Stimulated activated CD4-positive, alpha-beta T cell treated with anti-CD3 and anti-CD28 coated beads, TNF-alpha, amount 100 ng/mL, for 1 hour (primary cell): ENCODE measurements around the gene DZANK1.
"Not testable (repeated sequence)": the region's sequence is repeated elsewhere in the genome, so short reads cannot be mapped to it uniquely, and the experiment has no call there.

ENCODE experiments used
- DNase-seq, 3 donors: peaks; one replicate each; pipeline ENCODE4 v3.0.0-alpha.2; 2020; ENCODE audit warnings: low read depth in 3 of 3, low spot score in 1 of 3

Gene DZANK1

DNA sequence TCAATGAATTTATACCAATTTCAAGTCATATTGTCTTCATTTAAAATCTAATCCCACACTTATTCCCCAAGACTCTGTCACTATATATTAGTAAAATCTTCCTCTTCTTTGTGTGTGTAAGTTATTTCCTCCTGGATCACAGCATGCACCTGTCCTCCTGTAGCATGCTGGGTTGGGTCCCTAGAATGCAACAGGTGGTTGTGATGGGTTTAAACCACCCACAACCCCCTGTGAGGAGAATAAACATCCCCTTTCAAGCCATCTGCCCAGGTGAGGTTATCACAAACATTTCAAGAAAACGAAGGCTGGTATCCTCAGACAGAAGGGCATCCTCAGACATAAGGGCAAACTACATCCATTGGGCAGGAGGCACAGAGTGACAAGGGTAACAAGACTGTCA, 26.4 kb downstream of the DZANK1 start:
- DNase-seq = no peak

DNA sequence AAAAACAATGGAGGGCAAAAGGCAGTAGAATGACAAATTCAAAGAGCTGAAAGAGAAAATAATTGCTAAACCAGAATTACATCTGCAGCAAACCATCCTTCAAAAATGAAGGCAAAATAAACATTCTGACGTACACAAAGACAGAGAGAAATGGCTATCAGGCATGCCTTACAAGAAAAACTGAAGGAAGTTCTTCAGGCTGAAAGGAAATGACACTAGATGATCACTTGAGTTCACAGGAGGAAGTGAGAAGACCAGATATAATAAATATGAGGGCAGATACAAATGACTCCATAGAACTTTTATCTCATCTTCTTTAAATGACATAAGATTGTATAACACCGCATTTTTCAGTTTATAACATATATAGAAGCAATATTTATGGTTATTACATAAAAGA, 30.0 kb downstream of the DZANK1 start:
- DNase-seq = no peak

GRCh38 chr20:18431206-18431605, 35.6 kb downstream of the DZANK1 start:
- no peak for DNase-seq

GRCh38 chr20:18430172-18430826, 36.5 kb downstream of the DZANK1 start:
- DNase-seq = no peak

GRCh38 chr20:18428490-18429173, 38.2 kb downstream of the DZANK1 start:
- no peak for DNase-seq

DNA sequence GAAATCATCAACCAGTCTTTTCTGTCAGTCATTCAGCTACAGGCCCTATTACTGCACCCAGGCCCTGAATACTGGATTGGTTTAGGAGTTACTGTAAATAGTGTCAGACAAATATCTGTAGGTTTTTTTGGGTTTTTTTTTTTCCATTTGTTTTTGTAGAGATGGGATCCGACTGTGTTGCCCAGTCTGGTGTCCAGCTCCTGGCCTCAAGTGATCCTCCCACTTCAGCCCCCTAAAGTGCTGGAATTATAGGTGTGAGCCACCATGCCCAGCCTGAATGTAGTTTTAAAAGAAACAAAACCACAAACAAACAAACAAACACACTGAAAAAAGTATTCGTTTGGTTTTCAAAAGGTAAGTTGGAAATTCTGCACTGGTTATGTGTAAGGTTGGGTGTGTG, 39.6 kb downstream of the DZANK1 start:
- DNase-seq = no peak

- DNase-seq = no peak
These were observed 45.2 kb downstream of the DZANK1 start for GRCh38 chr20:18421608-18422007.

- DNase-seq = no peak
These were observed 50.3 kb downstream of the DZANK1 start for GRCh38 chr20:18416486-18416885.

DNA sequence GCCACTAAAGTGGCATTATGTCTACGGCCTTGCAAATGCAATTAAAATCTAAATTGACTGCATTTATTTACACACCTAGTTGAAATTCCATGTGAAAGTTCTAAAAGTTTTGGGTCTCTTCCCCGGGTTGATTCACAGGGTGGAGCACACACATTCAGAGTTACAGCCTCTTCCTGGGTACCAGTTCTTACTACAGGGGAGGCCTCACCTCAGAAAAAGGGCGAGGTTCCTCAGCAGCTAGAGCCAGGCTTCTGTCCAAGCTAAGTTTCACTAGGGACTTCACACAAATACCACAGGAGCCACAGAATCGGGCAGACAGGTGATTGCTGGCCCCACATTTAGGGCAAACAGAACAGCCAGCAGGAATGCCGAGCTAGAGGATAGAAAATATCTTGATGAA, 52.7 kb downstream of the DZANK1 start:
- no peak for DNase-seq

DNA sequence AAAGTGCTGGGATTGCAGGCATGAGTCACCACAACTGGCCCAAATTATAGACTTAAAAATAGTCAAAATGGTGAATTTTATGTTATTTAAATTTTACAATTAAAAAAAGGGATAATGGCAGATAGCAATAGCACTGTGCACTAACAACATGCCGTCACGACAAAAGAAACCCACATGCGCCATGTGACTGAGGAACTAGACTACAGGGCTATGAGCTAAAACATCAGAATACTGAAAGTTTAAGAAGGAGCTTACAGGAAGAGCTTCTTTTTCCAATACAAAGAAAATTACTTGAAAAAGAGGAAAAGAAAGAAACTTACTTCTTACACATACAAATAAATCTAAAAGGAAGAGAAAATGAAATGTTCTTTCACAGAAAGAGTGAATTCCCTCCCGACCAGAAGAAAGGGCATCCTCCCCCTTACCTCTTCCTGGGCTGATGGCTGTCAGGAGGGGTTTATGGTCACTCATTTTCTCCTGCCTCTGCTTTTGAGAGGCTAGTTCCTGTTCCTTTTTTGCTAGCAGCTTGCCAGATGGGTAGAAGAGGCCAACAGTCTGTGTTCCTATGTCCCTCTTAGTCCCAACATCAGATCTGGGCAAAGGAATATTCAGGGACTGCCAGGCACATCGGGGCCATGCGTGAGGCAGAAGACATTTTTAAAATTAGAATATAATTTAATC, 54.5 kb downstream of the DZANK1 start:
- no peak for DNase-seq

- DNase-seq = no peak
These were observed 61.0 kb downstream of the DZANK1 start for GRCh38 chr20:18405826-18406225.

DNA sequence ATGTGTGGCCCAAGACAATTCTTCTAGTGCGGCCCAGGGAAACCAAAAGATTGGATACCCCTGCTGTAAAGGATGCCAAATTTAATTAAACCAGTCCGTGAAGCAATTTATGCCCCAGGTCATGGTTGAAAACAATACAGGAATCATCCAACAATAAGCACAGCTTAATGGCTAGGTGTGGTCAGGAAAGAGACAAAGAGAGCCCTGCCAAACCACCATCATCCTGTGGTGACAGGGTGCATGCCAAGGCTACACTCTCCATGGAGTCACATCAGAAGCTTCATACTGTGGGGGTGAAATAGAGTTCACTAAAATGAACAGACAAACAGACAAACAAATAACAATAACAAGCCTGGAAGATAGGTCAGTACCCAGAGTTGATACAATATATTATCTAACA, 62.7 kb downstream of the DZANK1 start:
- DNase-seq = no peak

- no peak for DNase-seq
These were observed 63.6 kb downstream of the DZANK1 start for GRCh38 chr20:18403269-18403668.

GRCh38 chr20:18401305-18401704, 65.5 kb downstream of the DZANK1 start:
- no peak for DNase-seq

- no peak for DNase-seq
These were observed 66.4 kb downstream of the DZANK1 start for GRCh38 chr20:18400460-18400859.

DNA sequence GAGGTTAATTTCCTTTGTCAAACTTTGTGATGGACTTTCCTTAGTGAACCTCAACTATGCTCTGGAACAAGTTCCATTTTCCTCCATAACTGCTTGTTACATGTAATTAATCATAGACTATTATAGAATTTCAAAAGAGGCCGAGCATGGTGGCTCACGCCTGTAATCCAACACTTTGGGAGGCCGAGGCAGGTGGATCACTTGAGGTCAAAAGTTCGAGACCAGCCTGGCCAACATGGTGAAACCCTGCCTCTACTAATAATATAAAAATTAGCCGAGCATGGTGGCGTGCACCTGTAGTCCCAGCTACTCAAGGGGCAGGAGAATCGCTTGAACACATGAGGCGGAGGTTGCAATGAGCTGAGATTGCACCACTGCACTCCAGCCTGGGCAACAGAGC, 68.1 kb downstream of the DZANK1 start:
- not testable (repeated sequence) for DNase-seq

DNA sequence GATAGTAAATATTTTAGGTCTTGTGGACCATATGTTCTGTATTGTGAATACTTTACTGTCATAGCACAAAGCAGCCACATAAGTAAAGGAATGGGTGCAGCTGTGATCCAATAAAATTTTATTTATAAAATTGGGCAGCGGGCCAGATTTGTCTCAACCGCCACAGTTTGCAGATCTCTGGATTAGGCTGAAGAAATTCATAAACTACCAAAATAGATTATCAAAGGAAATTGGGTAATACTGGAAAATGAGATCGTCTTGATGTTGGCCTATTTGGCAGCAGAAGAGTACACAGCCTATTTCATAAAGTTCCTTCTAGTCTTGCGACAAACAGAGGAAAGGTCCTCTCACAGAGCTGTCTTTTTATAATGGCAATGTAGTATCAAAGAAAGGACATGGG, 69.8 kb downstream of the DZANK1 start:
- no peak for DNase-seq

DNA sequence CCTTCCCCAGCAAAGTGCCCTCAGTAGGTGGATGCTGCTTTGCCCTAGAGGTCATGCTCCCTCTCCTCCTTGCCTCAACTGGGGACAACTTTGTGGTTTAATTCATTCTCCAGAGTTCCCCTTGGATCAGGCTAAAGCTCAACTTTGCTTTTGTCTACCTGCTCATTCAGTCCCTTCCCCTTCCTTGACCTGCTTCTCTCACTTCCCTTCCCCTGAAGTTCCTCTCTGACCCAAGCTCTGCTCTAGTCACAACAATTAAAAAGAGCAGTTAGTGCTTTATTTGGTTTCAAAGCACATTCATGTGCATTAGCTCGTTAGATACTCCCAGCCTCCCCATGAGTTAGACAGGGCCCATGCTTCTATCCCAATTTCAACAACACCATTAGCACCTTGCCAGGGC, 71.3 kb downstream of the DZANK1 start:
- DNase-seq = no peak

GRCh38 chr20:18394363-18394762, 72.5 kb downstream of the DZANK1 start:
- DNase-seq = no peak

DNA sequence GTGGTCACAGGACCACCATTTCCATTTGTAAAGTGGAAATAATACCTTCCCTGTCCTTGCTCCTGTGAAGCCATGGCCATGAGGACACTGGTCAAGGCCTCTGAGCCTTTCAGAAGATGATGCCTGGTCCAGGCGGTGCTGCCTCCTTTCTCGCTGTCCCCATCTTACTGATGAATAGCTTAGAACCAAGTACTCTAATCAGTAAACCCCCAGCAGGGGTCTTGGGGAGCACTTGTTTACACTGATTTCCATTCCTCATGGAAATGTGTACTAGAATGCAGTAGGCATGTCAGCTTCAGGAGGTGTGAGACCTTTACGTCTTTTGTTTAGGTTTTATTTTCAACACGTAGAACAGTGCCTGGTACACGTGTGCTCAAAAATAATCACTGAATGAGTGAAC, 75.1 kb downstream of the DZANK1 start:
- DNase-seq = no peak

DNA sequence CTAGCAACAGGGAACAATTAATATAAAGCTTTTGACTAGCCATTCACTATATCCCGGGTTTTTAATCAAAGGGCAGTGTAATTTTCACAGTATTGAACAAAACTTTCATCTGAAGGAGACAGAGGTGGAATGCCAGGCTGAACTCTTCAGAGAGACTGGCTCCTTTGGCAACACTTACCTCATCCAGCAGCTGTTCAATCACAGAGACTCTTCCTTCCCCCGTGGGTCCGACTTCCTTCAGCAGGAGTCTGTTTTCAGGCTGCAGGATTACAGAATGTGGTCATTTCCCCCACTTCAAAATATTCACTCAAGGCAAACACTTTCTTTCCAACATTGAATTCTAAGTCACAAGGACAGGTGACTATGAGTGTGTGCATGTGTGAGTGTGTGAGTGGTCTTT, 76.6 kb downstream of the DZANK1 start:
- no peak for DNase-seq

GRCh38 chr20:18388860-18389259, 78.0 kb downstream of the DZANK1 start:
- DNase-seq = no peak
